Measurements from ENCODE around the gene NUDT16. TPM values are rescaled to one million over a fixed set of nuclear protein-coding genes. Genes with fewer than 3 reads are reported as not detected.

Gene NUDT16
- total and polyA plus RNA-seq, 12 donors: 26.7 to 44.1 (median 38.5) TPM

DNA sequence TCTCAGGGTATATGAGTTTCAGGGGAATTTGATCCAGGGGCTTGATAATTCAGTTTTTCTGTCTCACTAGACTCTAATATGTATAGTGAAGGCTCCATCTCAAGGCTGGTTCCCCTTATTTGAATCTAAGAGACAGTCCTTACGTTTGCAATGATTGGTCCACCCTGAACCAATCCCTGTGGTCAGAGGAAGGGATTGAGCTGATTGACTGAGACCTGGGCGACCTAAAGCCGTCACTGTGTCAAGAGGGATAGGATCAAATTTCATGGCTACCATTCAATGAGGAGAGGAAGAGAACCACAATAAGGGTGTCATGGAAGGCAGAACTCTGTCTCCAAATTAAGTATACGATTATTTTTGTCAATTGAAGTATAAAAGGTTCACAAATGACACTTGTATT is 16.3 kb downstream of the NUDT16 start:
- no peak for TF ChIP-seq CTCF (IDR thresholded peaks at IDR 0.05)
- intact Hi-C loops (cut with DNase I): loop anchor here in 1 of 10 donors (5.0 kb wide), 1 partner anchor 69 kb away; no protein-coding TSS in a partner anchor
- Histone ChIP-seq H3K4me3 (no peak overlapping the region), H3K27me3 (no peaks in the 10 kb centered on the region), H3K36me3 (no peaks in the 10 kb centered on the region), H3K4me1 (peaks cover 0 to 27% (median 9%) of the 10 kb centered on the region in 9 donors), H3K9me3 (no peaks in the 10 kb centered on the region), H3K27ac (no peak overlapping the region)
- 71 to 78% methylated on average over 4 of the region's 4 CpGs for WGBS, 2 donors
- DNase-seq (no peak), ATAC-seq (no peak)

DNA sequence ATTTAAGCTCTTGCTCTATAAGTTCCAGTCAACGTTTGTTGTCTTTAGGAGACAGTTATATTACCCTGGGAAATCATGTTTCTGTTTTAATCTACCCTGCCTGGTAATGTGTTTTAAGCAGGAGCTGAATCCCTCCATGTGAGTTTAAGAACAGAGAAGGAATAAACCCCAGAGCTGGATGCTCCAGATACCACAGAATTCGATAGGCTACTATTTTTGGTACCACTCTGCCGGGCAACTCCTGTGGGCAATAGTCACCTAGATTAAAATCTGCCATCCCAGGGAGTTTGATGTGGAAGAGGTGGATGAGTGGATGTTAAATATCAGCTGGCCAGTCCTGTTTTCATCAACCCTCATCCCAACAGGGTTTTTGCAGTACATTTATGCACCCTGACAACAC is 20.4 kb downstream of the NUDT16 start:
- no peak for TF ChIP-seq CTCF (IDR thresholded peaks at IDR 0.05)
- no peaks in the 10 kb centered on the region for H3K36me3 ChIP-seq
- peak in 1 of 8 donors; percentile 72 for ATAC-seq
- H3K9me3 ChIP-seq: peaks cover 0 to 9% (median 0%) of the 10 kb centered on the region in 11 donors
- H3K27me3 ChIP-seq: no peaks in the 10 kb centered on the region
- WGBS, 2 donors: 43% methylated on average over 3 of the region's 3 CpGs
- H3K4me1 ChIP-seq: peaks cover 0 to 18% (median 3%) of the 10 kb centered on the region in 9 donors
- peak overlapping the region in 1 of 10 donors; percentile 33 for H3K27ac ChIP-seq
- intact Hi-C loops (cut with DNase I): no loop called here
- DNase-seq: no peak
- no peak overlapping the region for H3K4me3 ChIP-seq

GRCh38 chr3:131402391-131403039 is 20.9 kb downstream of the NUDT16 start:
- ATAC-seq: peak in 2 of 8 donors; percentile 35 to 53
- Histone ChIP-seq H3K36me3 (no peaks in the 10 kb centered on the region), H3K4me3 (no peak overlapping the region), H3K4me1 (peaks cover 0 to 18% (median 3%) of the 10 kb centered on the region in 9 donors), H3K9me3 (peaks cover 0 to 9% (median 0%) of the 10 kb centered on the region in 11 donors), H3K27me3 (no peaks in the 10 kb centered on the region), H3K27ac (peak overlapping the region in 1 of 10 donors; percentile 33)
- no peak for TF ChIP-seq CTCF (IDR thresholded peaks at IDR 0.05)
- 64 to 71% methylated on average over 6 of the region's 6 CpGs for WGBS, 2 donors
- DNase-seq: no peak
- intact Hi-C loops (cut with DNase I): no loop called here

DNA sequence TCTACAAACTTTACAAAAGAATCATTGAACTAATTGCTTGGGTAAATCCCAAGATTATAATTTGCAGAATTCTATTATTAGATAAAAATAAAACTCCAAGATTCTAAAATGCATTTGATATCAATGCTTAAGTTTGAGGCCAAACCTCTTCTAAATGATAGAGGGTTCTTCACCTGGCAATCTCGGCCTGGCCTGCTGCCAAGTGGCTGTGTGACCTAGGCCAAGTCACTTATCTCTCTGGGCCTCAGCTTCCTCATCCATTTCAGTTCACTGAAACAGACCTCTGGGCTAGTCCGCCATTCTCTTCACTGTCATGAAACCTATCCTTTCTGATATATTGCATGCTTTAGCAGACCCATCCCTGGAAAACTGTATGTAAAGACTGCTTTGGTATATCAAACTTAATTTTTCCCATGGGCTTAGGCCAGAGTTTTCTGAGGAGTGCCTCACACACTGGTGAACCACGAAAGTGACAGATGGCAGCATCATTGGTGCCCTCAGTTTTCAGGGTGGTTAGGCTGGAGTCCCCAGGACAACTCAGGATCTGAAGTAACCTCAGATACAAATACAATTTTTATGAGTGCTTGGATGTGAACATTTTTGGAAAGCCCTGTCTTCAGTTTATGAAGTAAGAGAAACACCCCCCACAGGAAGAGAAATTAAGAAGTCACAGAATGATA is 21.8 kb downstream of the NUDT16 start:
- ATAC-seq: no peak
- Histone ChIP-seq H3K27me3 (no peaks in the 10 kb centered on the region), H3K9me3 (peaks cover 0 to 9% (median 0%) of the 10 kb centered on the region in 11 donors), H3K4me1 (peaks cover 0 to 18% (median 3%) of the 10 kb centered on the region in 9 donors), H3K4me3 (no peak overlapping the region), H3K36me3 (no peaks in the 10 kb centered on the region), H3K27ac (no peak overlapping the region)
- TF ChIP-seq CTCF (IDR thresholded peaks at IDR 0.05): no peak
- intact Hi-C loops (cut with DNase I): no loop called here
- 85 to 87% methylated on average over 3 of the region's 3 CpGs for WGBS, 2 donors
- no peak for DNase-seq

Measured in heart right ventricle (tissue), 16 donors.